ENCODE data around the gene NR0B2.

Gene NR0B2

DNA sequence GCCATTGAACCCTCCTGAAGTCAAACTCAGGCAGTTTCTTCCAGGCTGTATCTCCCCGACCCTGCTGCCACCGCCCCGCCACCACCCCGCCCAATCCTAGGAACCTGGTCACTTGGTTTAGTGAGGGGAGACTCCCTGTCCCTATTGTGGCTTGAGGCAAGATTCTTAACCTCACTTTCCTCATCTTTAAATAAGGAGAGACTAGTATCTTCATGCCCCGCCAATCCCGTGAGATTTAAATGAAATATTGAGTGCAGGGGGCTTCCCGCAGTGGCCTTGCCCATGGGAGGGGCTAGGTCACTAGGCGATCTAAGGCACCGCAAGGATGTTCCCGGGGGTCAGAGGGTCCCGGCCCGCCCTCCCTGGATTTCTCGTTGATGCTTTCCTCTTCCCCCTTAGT is 45.5 kb upstream of the NR0B2 start:
- peaks cover 1% of the 10 kb centered on the region for H3K9me3 ChIP-seq (ENCODE audit: insufficient read depth, low read depth, low read length)
- H2AK5ac ChIP-seq (ENCODE audit: low read length) = no peak overlapping the region
- H4K8ac ChIP-seq (ENCODE audit: low read depth, low read length) = peak overlapping the region; percentile 79
- no CpG with 5 or more reads among the region's 13 CpGs for WGBS (ENCODE audit: extremely low coverage, insufficient coverage, insufficient read length)
- no peak overlapping the region for H2BK120ac ChIP-seq (ENCODE audit: insufficient read depth, low read length, poor library complexity)
- peak overlapping the region; percentile 64 for H2AFZ ChIP-seq (ENCODE audit: insufficient read depth, low read length, poor library complexity)
- DNase-seq = no peak
- H2BK5ac ChIP-seq (ENCODE audit: low read depth, low read length, poor library complexity) = no peak overlapping the region
- no peak overlapping the region for H3K14ac ChIP-seq (ENCODE audit: low read length)
- H3K18ac ChIP-seq (ENCODE audit: low read length) = no peak overlapping the region
- H4K91ac ChIP-seq (ENCODE audit: low read depth, low read length) = peak overlapping the region; percentile 59
- H3K27me3 ChIP-seq (ENCODE audit: insufficient read depth, low read length) = no peaks in the 10 kb centered on the region
- no peak overlapping the region for H2BK12ac ChIP-seq (ENCODE audit: low read length)
- H3K79me2 ChIP-seq (ENCODE audit: control insufficient read depth, insufficient read depth, low read length, poor library complexity) = peaks cover 7% of the 10 kb centered on the region
- peak overlapping the region; percentile 87 for H3K4me2 ChIP-seq (ENCODE audit: low read length)
- H3K23ac ChIP-seq (ENCODE audit: low read length) = no peak overlapping the region
- no peak overlapping the region for H4K12ac ChIP-seq (ENCODE audit: low read depth, low read length)
- H3K27ac ChIP-seq (ENCODE audit: low read depth, low read length) = no peak overlapping the region
- H3K4ac ChIP-seq (ENCODE audit: low read depth, low read length) = peak overlapping the region; percentile 16
- H3K9ac ChIP-seq (ENCODE audit: low read length) = no peak overlapping the region
- H3K4me3 ChIP-seq (ENCODE audit: low read depth, low read length) = peak overlapping the region; percentile 99
- no peaks in the 10 kb centered on the region for H3K36me3 ChIP-seq (ENCODE audit: control insufficient read depth in 1 of 2, insufficient read depth in 2 of 2, low read length in 2 of 2)
- H3K4me1 ChIP-seq (ENCODE audit: control insufficient read depth in 1 of 2, insufficient read depth in 2 of 2, low read length in 2 of 2) = peaks cover 0 to 8% of the 10 kb centered on the region in 2 experiments
- peaks cover 7% of the 10 kb centered on the region for H3K79me1 ChIP-seq (ENCODE audit: low read length)

DNA sequence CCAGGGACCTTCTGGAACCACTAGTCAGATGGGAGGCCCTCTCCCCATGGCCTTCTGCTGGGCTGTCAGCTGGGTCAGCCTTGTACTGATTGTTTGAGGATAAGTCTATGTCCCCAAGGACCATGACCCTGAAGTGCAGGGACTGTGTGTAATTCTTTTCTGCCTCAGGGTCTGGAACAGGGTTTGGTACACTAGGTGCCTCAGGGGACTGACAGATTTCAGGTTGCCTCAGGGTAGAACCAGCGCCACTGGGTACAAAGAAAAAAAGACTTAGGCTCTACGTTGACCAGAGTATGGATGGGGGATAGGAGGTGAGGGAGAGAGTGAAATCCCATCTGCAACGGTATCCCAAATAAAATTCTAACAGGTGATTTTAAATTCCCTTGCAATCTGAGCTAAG is 43.5 kb upstream of the NR0B2 start:
- H3K9me3 ChIP-seq (ENCODE audit: insufficient read depth, low read depth, low read length) = peaks cover 1% of the 10 kb centered on the region
- no peak overlapping the region for H3K27ac ChIP-seq (ENCODE audit: low read depth, low read length)
- no peak overlapping the region for H2AK5ac ChIP-seq (ENCODE audit: low read length)
- H3K79me1 ChIP-seq (ENCODE audit: low read length) = peaks cover 7% of the 10 kb centered on the region
- H3K4me3 ChIP-seq (ENCODE audit: low read depth, low read length) = no peak overlapping the region
- no peak overlapping the region for H3K9ac ChIP-seq (ENCODE audit: low read length)
- no peak overlapping the region for H2BK5ac ChIP-seq (ENCODE audit: low read depth, low read length, poor library complexity)
- peaks cover 0 to 8% of the 10 kb centered on the region in 2 experiments for H3K4me1 ChIP-seq (ENCODE audit: control insufficient read depth in 1 of 2, insufficient read depth in 2 of 2, low read length in 2 of 2)
- peaks cover 2 to 5% of the 10 kb centered on the region in 2 experiments for H3K36me3 ChIP-seq (ENCODE audit: control insufficient read depth in 1 of 2, insufficient read depth in 2 of 2, low read length in 2 of 2)
- H3K4ac ChIP-seq (ENCODE audit: low read depth, low read length) = no peak overlapping the region
- H2AFZ ChIP-seq (ENCODE audit: insufficient read depth, low read length, poor library complexity) = no peak overlapping the region
- no peak overlapping the region for H3K18ac ChIP-seq (ENCODE audit: low read length)
- no peak overlapping the region for H3K14ac ChIP-seq (ENCODE audit: low read length)
- H4K8ac ChIP-seq (ENCODE audit: low read depth, low read length) = no peak overlapping the region
- no peaks in the 10 kb centered on the region for H3K27me3 ChIP-seq (ENCODE audit: insufficient read depth, low read length)
- peaks cover 7% of the 10 kb centered on the region for H3K79me2 ChIP-seq (ENCODE audit: control insufficient read depth, insufficient read depth, low read length, poor library complexity)
- H4K12ac ChIP-seq (ENCODE audit: low read depth, low read length) = no peak overlapping the region
- peak; percentile 66 to 91 for DNase-seq
- WGBS (ENCODE audit: extremely low coverage, insufficient coverage, insufficient read length) = no CpG with 5 or more reads among the region's 3 CpGs
- H2BK12ac ChIP-seq (ENCODE audit: low read length) = no peak overlapping the region
- no peak overlapping the region for H2BK120ac ChIP-seq (ENCODE audit: insufficient read depth, low read length, poor library complexity)
- H4K91ac ChIP-seq (ENCODE audit: low read depth, low read length) = no peak overlapping the region
- H3K23ac ChIP-seq (ENCODE audit: low read length) = no peak overlapping the region
- H3K4me2 ChIP-seq (ENCODE audit: low read length) = no peak overlapping the region

DNA sequence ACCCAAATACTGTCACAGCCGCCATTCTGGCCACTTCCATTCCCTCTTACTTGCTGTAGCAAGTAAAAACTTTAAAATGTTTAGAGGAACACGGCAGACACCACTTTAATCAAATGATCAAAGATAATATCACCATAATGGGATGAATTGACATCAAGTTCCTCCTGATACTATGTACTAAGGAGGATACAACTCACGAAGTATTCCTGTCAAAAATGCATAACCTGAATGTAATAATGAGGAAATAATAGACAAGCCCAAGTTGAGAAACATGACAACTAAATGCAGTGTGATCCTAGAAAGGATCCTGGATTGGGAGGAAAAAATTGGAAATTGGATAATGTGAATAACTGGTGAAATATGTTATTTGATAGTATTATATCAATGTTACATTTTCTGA is 42.5 kb upstream of the NR0B2 start:
- no CpG with 5 or more reads among the region's 3 CpGs for WGBS (ENCODE audit: extremely low coverage, insufficient coverage, insufficient read length)
- H3K79me1 ChIP-seq (ENCODE audit: low read length) = peaks cover 7% of the 10 kb centered on the region
- H3K4me1 ChIP-seq (ENCODE audit: control insufficient read depth in 1 of 2, insufficient read depth in 2 of 2, low read length in 2 of 2) = peaks cover 0 to 8% of the 10 kb centered on the region in 2 experiments
- no peak overlapping the region for H3K23ac ChIP-seq (ENCODE audit: low read length)
- H3K4ac ChIP-seq (ENCODE audit: low read depth, low read length) = no peak overlapping the region
- H3K36me3 ChIP-seq (ENCODE audit: control insufficient read depth in 1 of 2, insufficient read depth in 2 of 2, low read length in 2 of 2) = peaks cover 12 to 14% of the 10 kb centered on the region in 2 experiments
- no peak overlapping the region for H3K27ac ChIP-seq (ENCODE audit: low read depth, low read length)
- no peak overlapping the region for H3K14ac ChIP-seq (ENCODE audit: low read length)
- H2BK120ac ChIP-seq (ENCODE audit: insufficient read depth, low read length, poor library complexity) = no peak overlapping the region
- H2BK5ac ChIP-seq (ENCODE audit: low read depth, low read length, poor library complexity) = no peak overlapping the region
- no peak for DNase-seq
- no peak overlapping the region for H3K4me3 ChIP-seq (ENCODE audit: low read depth, low read length)
- no peak overlapping the region for H4K12ac ChIP-seq (ENCODE audit: low read depth, low read length)
- H2BK12ac ChIP-seq (ENCODE audit: low read length) = no peak overlapping the region
- no peak overlapping the region for H3K4me2 ChIP-seq (ENCODE audit: low read length)
- H3K18ac ChIP-seq (ENCODE audit: low read length) = no peak overlapping the region
- no peak overlapping the region for H2AK5ac ChIP-seq (ENCODE audit: low read length)
- H3K79me2 ChIP-seq (ENCODE audit: control insufficient read depth, insufficient read depth, low read length, poor library complexity) = peaks cover 7% of the 10 kb centered on the region
- no peak overlapping the region for H2AFZ ChIP-seq (ENCODE audit: insufficient read depth, low read length, poor library complexity)
- no peak overlapping the region for H3K9ac ChIP-seq (ENCODE audit: low read length)
- no peak overlapping the region for H4K8ac ChIP-seq (ENCODE audit: low read depth, low read length)
- H4K91ac ChIP-seq (ENCODE audit: low read depth, low read length) = no peak overlapping the region
- H3K9me3 ChIP-seq (ENCODE audit: insufficient read depth, low read depth, low read length) = peaks cover 3% of the 10 kb centered on the region
- no peaks in the 10 kb centered on the region for H3K27me3 ChIP-seq (ENCODE audit: insufficient read depth, low read length)

DNA sequence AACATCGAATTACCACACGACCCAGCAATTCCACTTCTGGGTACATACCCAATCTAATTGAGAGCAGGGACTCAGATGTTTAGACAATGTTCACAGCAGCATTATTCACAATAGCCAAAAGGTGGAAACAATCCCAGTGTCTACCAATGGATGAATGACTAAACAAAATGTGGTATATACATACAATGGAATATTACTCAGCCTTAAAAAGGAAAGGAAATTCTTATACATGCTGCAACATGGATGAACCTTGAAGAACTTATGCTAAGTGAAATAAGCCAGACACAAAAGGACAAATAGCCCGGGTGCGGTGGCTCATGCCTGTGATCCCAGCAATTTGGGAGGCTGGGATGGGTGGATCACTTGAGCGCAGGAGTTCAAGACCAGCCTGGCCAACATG is 39.6 kb upstream of the NR0B2 start:
- Histone ChIP-seq H2AFZ (ENCODE audit: insufficient read depth, low read length, poor library complexity) (no peak overlapping the region), H3K9ac (ENCODE audit: low read length) (no peak overlapping the region), H3K79me1 (ENCODE audit: low read length) (no peaks in the 10 kb centered on the region), H2AK5ac (ENCODE audit: low read length) (no peak overlapping the region), H4K12ac (ENCODE audit: low read depth, low read length) (no peak overlapping the region), H2BK120ac (ENCODE audit: insufficient read depth, low read length, poor library complexity) (no peak overlapping the region), H4K8ac (ENCODE audit: low read depth, low read length) (no peak overlapping the region), H3K27me3 (ENCODE audit: insufficient read depth, low read length) (no peaks in the 10 kb centered on the region), H3K4me2 (ENCODE audit: low read length) (no peak overlapping the region), H3K14ac (ENCODE audit: low read length) (no peak overlapping the region), H2BK12ac (ENCODE audit: low read length) (no peak overlapping the region), H3K4me1 (ENCODE audit: control insufficient read depth in 1 of 2, insufficient read depth in 2 of 2, low read length in 2 of 2) (no peaks in the 10 kb centered on the region), H3K27ac (ENCODE audit: low read depth, low read length) (no peak overlapping the region), H3K4me3 (ENCODE audit: low read depth, low read length) (no peak overlapping the region), H3K79me2 (ENCODE audit: control insufficient read depth, insufficient read depth, low read length, poor library complexity) (no peaks in the 10 kb centered on the region), H4K91ac (ENCODE audit: low read depth, low read length) (no peak overlapping the region), H2BK5ac (ENCODE audit: low read depth, low read length, poor library complexity) (no peak overlapping the region), H3K4ac (ENCODE audit: low read depth, low read length) (no peak overlapping the region), H3K9me3 (ENCODE audit: insufficient read depth, low read depth, low read length) (peaks cover 3% of the 10 kb centered on the region), H3K18ac (ENCODE audit: low read length) (no peak overlapping the region), H3K23ac (ENCODE audit: low read length) (no peak overlapping the region), H3K36me3 (ENCODE audit: control insufficient read depth in 1 of 2, insufficient read depth in 2 of 2, low read length in 2 of 2) (peaks cover 33 to 37% of the 10 kb centered on the region in 2 experiments)
- WGBS (ENCODE audit: extremely low coverage, insufficient coverage, insufficient read length) = no CpG with 5 or more reads among the region's 5 CpGs
- no peak for DNase-seq
